Right ventricle myocardium inferior (tissue), 1 donor: ENCODE results near the gene DDR2. TPM values are rescaled to one million over a fixed set of nuclear protein-coding genes. Genes with fewer than 3 reads are reported as not detected.
A peak's percentile ranks its signal among the peaks of the same experiment; 100 is the strongest.

Experiments
- ATAC-seq: fragments of 200-7000 bp; cut with Tn5 transposase; one replicate; pipeline ENCODE4 v1.9.1; 2020; ENCODE audit warnings: mild to moderate bottlenecking, moderate library complexity
- DNase-seq: peaks from one replicate; pipeline ENCODE4 v3.0.0; 2021; ENCODE audit errors: missing footprints
- intact Hi-C: fragments of 100-400 bp; cut with DNase I; formaldehyde crosslinking; loops from one replicate; pipeline ENCODE4 v1.11.0; 2022
- total RNA-seq: library from RNA; stranded (reverse); fragmentation: NEBNext Ultra II Directional; extraction: Animal tissue kit (Norgen Biotek cat#: 25700); gene quantifications from one replicate; pipeline ENCODE4 v1.2.1, GENCODE V29; 2021
- donor health status: DM: no; HTN: yes; CAD: no; lungs with severe emphysema.

DDR2 gene
- total RNA-seq, 1 donor from 2014 or later, result 34.4 TPM

- intact Hi-C loops, result no loop called here
- DNase-seq, result no peak
- ATAC-seq, result peak; percentile 80
Measured at GRCh38 chr1:162663589-162664106, 31.4 kb downstream of the DDR2 start.

- intact Hi-C loops, result no loop called here
- ATAC-seq (no peak), DNase-seq (no peak)
Measured at GRCh38 chr1:162666006-162666645, 33.9 kb downstream of the DDR2 start.

GRCh38 chr1:162667381-162668080 lies 35.3 kb downstream of the DDR2 start:
- DNase-seq (no peak), ATAC-seq (no peak)
- intact Hi-C loops, result no loop called here

- intact Hi-C loops, result no loop called here
- ATAC-seq (peak; percentile 87), DNase-seq (no peak)
Measured at GRCh38 chr1:162670928-162671663, 38.8 kb downstream of the DDR2 start.

- DNase-seq (no peak), ATAC-seq (no peak)
- intact Hi-C loops, result no loop called here
Measured at GRCh38 chr1:162671664-162672410, 39.6 kb downstream of the DDR2 start.

- intact Hi-C loops, result no loop called here
- DNase-seq (no peak), ATAC-seq (no peak)
Measured at GRCh38 chr1:162672622-162673260, 40.5 kb downstream of the DDR2 start.

- intact Hi-C loops, result no loop called here
- DNase-seq, result no peak
Measured at GRCh38 chr1:162674034-162674608, 41.9 kb downstream of the DDR2 start.

GRCh38 chr1:162676087-162676486 lies 43.8 kb downstream of the DDR2 start:
- intact Hi-C loops, result no loop called here
- no peak for DNase-seq
- ATAC-seq, result no peak

More at GRCh38 chr1:162674034-162674608, 41.9 kb downstream of the DDR2 start:
- ATAC-seq, result no peak

- intact Hi-C loops, result no loop called here
- ATAC-seq, result peak; percentile 54
- DNase-seq, result no peak
Measured at GRCh38 chr1:162676750-162677149, 44.5 kb downstream of the DDR2 start.

GRCh38 chr1:162677607-162678371 lies 45.5 kb downstream of the DDR2 start:
- ATAC-seq (no peak), DNase-seq (no peak)
- intact Hi-C loops, result no loop called here

GRCh38 chr1:162678439-162678838 lies 46.2 kb downstream of the DDR2 start:
- ATAC-seq, result peak; percentile 38

GRCh38 chr1:162679298-162679697 lies 47.0 kb downstream of the DDR2 start:
- intact Hi-C loops, result no loop called here
- ATAC-seq (no peak), DNase-seq (no peak)

More at GRCh38 chr1:162678439-162678838, 46.2 kb downstream of the DDR2 start:
- intact Hi-C loops, result no loop called here
- no peak for DNase-seq

- ATAC-seq, result peak; percentile 64
- intact Hi-C loops, result no loop called here
Measured at GRCh38 chr1:162680419-162681121, 48.3 kb downstream of the DDR2 start.

GRCh38 chr1:162681122-162681436 lies 48.8 kb downstream of the DDR2 start:
- ATAC-seq, result no peak
- DNase-seq, result no peak
- intact Hi-C loops, result no loop called here

More at GRCh38 chr1:162680419-162681121, 48.3 kb downstream of the DDR2 start:
- DNase-seq, result no peak

- no peak for DNase-seq
- peak; percentile 36 for ATAC-seq
- intact Hi-C loops, result no loop called here
Measured at GRCh38 chr1:162682013-162682419, 49.8 kb downstream of the DDR2 start.

- DNase-seq (no peak), ATAC-seq (peak; percentile 68)
- intact Hi-C loops, result loop anchor here (5.0 kb wide), 1 partner anchor 56 kb away; the partner anchor contains the start of gene DDR2
Measured at GRCh38 chr1:162687870-162688269, 55.6 kb downstream of the DDR2 start.

- intact Hi-C loops, result loop anchor here (5.0 kb wide), 1 partner anchor 56 kb away; the partner anchor contains the start of gene DDR2
- DNase-seq (no peak), ATAC-seq (peak; percentile 37)
Measured at GRCh38 chr1:162688521-162688920, 56.3 kb downstream of the DDR2 start.
